NCI-H748 (cell line): ENCODE results near the gene SUN2.
A peak's percentile ranks its signal among the peaks of the same experiment; 100 is the strongest.
"Not testable (repeated sequence)": the region's sequence is repeated elsewhere in the genome, so short reads cannot be mapped to it uniquely, and the experiment has no call there.

Experiments
- DNase-seq: peaks from one replicate; lab custom pipeline; 2025; ENCODE audit not compliant: unreplicated experiment; lab: John Stamatoyannopoulos, UW

Gene SUN2, protein sequence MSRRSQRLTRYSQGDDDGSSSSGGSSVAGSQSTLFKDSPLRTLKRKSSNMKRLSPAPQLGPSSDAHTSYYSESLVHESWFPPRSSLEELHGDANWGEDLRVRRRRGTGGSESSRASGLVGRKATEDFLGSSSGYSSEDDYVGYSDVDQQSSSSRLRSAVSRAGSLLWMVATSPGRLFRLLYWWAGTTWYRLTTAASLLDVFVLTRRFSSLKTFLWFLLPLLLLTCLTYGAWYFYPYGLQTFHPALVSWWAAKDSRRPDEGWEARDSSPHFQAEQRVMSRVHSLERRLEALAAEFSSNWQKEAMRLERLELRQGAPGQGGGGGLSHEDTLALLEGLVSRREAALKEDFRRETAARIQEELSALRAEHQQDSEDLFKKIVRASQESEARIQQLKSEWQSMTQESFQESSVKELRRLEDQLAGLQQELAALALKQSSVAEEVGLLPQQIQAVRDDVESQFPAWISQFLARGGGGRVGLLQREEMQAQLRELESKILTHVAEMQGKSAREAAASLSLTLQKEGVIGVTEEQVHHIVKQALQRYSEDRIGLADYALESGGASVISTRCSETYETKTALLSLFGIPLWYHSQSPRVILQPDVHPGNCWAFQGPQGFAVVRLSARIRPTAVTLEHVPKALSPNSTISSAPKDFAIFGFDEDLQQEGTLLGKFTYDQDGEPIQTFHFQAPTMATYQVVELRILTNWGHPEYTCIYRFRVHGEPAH

DNA sequence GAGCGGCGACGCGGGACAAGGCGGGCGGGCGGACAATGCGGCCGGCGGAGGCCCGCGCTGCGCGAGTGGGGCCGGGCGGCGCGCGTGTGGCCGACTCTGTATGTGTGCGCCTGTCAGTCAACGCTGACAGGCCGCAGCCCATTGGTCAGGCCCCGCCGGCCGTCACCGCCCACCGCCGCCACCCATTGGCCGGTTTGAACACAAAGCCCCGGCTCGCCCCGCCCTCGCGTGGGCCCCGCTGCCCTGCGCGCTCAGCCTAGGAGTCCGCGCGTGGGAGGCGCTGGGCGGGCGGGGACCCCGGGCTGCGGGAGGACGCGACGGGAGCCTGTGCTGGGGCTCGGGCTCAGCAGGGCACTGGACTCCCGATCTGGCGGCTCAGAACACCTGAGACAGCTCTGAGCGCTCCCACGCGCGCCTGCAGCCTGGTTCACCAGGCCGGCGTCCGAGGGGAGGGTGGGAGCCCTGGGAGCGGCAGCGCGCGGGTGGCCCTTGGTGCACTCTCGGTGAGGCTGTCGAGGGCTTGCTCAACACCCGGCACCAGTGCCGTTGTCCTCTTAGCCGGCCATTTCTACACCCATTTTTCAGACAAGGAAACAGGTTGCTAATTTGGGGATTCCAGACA, at the start of gene SUN2:
TSS of gene SUN2 (minus strand) at position 88 of the 622 bp plus-strand sequence. CDS start 3,370 bp downstream, outside the sequence.
- peak; percentile 73 for DNase-seq

DNA sequence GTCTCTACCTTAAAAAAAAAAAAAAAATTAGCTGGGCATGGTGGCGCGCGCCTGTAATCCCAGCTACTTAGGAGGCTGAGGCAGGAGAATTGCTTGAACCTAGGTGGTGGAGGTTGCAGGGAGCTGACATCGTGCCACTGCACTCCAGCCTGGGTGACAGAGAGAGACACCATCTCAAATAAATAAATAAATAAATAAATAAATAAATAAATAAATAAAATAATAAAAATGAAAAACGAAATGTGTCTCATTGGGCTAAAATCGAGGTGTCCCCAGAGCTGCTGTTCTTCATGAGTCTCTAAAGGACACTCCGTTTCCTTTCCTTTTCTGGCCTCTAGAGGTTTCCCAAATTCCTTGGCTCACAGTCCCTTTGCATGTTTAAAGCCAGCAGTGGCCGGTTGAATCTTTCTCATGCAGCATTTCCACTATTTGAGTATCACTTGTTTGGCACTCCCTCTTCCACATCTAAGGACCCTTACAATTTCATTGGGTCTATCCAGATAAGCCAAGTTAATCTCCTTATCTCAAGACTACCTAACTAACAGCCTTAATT, 49.3 kb upstream of the SUN2 start:
- DNase-seq, result not testable (repeated sequence)

DNA sequence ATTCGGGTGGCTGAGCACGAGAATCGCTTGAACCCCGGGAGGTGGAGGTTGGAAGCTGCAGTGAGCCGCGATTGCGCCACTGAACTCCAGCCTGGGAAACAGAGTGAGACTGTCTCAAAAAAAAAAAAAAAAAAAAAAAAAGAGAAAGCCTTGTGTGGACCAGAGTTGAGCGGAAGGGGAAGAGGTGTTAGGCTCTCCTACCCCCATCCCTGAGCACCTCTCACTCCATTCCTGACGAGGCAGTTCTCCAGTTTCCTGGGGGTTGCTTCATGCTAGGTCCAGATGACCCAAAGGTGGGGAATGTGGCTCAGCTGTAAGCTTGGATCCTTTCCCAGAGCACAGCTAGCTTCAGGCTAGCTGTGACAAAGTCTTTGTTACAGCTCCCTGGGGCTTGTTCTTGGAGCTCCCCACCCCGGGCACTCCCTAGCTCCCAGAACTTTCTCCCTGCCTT, 46.9 kb upstream of the SUN2 start:
- DNase-seq, result no peak

DNA sequence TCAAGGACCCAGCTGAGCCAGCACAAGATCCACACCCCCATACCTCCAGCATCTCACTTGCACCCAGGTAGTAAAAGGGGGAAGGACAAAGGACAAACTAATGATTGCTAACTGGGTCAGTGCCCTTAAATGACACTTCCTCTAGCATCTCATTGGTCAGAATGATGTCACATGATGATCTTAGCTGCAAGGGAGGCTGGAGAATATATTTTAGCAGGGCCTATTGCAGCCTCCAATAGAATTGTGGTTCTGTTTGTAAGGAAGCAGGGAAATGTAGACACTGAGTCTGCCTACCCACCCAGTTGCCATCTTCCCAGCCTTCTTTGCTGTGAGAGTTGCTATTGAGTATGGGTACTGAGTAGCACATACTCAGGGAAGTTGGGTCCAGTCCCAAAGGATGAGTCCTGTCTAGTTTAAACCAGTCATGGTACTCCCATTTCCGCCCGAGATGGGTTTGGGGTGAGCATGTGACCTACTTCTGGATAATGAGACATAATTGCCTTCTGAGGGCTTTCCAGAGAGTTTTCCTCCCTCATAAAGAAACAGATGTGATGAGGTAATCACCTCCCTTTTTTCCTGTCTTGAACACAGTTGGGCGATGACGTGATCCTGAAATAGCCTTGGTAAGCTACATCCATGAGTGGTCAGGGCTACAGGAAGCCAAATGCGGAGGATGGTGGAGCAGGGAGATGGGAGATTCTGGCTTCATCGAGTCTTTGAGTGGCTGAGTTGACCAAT, 43.6 kb upstream of the SUN2 start:
- DNase-seq, result peak; percentile 17

DNA sequence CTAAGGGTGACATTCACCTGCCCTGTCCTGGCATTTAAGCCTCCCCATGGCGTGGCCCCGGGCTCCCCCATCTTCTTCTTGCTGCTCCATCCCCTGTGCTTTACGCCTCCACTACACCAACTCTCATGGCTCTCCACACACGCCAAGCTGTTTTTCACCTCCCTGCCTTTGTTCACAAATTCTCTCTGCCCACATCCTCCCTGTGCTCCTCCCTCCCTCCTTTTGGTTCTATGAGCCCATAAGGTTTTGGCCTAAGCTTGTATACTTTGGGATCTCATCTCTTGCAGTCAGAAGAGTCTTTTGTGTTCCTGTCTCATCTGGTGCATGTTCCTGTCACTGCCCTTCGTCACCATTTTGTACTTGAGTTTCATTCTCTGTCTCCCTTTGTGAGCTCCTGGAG, 42.7 kb upstream of the SUN2 start:
- no peak for DNase-seq

DNA sequence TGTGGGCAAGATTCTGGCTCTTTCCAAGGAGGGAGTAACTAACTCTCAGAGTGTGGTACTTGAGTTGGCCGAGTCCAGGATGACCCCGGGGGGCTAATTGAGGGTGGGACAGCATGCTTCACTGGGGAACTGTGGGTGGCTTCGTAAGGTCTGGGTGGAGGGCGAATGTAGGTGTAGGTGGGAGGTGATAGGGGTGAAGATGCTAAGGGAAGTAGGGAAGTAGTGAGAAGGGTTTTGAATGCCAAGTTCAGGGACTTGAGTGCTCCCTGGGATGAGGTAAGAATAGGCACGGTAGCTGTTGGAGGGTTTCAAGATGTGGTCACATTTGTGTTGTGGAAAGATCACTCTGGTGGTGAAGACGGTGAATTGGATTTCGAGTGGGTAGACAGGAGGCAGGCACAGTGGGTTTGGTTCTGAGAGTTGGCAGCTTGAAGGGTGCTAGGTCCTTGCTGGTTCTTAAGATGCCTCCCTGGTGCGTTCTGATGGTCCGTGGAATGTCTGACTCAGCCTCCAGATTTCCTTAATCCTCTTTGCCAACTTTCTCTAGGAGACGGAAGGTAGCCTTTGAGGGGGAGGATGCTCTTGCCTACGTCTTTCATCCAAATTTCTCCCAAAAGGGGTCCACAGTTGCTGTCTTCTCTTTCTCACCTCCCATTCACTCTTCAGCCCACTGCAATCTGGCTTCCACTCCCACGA, 40.6 kb upstream of the SUN2 start:
- DNase-seq, result no peak

DNA sequence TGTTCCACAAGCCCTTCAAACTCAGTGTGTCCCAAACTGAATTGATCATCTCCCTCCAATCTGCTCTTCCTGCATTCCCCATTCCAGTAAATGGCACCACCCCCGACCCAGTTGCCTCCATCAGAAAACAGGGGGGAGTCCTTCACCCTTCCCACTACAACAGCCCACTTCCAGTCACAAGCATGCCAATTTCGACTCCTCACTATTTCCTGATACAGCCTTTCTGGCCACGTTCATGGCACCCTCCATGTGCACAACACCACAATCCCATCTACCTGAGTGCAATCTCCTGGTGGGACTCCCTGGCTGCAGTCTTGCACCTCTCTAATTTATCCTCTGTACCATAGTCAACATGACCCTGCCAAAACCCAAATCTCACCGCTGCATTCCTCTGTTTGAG, 39.8 kb upstream of the SUN2 start:
- no peak for DNase-seq

DNA sequence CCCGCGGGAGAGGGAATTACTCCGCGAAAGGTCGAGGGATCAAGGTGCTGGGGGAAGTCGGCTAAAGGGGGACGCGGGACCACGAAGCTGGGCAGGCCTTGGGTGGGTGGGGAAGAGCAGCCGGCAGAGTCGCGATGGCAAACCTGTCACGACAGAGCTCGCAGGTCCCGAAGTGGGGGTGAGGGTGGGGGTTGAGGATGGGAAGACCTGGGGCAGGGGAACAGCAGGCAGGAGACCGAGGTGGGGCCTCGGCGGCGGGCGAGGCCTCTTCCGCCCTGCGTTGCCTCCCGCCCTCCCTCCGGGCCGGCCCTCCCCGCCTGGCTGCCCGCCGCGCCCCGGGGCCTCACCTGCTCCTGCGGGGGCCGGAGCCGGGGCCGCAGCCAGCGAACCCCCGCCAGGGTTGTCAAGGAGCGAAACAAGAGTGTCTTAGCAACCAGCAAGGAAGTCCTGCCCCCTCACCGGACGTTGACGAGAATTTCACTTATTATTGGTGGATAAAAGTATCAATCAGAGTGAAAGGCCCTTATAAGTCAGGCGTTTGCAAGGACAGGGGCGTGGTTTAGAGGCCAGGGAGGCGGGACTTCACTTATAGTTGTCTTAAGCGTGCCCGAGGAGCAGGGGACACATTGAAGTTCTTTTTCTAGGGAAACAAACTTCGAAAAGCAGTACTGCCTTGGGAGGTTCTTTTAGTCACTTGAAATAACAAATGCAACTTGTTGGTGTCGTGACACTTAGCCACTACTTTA, 38.1 kb upstream of the SUN2 start, which contains the start of gene DNAL4:
TSS of gene DNAL4 (minus strand) at position 423 of the 746 bp plus-strand sequence. CDS start 11,412 bp downstream, outside the sequence.
- DNase-seq, result peak; percentile 96

DNA sequence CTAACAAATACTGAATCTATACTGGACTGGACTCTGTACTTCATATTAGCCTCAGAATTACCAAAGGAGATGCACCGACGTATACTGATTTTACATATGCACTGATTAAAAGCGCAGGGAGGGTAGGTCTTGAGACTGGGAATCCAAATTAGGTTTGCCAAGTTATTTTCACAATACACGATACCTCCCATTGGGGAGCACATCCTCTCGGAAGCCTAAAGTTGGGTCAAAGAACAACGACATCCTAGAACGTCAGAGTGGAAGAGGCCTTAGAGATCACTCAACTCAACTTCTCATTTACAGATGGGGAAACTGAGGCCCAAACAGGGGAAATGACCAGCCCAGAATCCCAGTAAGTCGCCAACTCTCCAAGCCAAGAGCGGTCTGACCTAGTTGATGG, 37.5 kb upstream of the SUN2 start:
- no peak for DNase-seq

DNA sequence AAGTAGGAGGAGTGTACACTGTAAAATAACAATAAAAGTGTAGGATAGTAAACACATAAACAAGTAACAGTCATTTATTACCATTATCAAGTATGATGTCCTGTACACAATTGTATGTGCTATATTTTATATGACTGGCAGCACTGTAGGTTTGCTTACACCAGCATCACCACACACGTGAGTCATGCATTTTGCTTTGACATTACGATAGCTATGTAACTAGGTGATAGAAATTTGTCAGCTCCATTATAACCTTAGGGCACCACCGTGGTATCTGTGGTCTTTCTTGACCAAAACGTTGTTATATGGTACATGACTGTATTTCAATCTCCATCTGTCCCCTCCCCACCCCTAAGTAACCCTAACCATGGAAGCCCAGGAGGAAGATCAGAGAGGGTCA, 37.0 kb upstream of the SUN2 start:
- DNase-seq, result no peak

DNA sequence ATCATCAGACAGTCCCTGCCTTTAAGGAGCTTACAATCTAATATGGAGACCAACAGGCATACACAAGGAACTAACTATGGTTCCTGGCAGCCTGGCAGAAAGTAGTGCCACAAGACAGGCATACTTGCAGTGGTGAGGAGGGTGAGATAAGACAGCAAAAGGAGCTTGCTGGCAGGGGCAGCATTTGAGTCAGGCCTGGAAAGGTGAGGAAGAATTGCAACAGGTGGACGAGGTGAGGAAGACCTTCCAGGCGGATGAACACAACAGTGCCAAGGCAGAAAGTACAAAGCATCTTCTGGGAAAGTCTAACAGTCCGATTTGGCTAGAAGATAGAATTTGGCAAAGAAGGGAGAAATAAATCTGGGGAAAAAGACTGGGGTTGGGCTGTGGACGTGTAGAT, 33.8 kb upstream of the SUN2 start:
- no peak for DNase-seq

DNA sequence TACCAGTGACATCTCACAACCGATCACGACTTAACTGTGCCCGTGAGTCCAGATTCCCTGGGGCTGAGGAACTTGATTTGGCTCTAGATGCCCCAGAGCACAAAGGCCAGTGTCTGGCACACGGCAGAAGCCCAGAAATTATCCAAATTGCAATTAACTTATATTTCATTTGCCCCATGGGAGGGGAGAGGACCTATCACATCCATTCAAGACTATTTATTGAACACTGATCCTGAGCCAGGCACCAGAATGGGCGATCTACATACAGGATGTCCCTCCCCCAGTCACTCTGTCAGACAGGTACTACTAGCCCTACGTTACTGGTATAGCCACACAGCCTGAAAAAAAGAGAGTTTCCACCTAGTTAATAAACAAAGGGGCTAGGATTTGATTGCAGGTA, 33.0 kb upstream of the SUN2 start:
- no peak for DNase-seq

DNA sequence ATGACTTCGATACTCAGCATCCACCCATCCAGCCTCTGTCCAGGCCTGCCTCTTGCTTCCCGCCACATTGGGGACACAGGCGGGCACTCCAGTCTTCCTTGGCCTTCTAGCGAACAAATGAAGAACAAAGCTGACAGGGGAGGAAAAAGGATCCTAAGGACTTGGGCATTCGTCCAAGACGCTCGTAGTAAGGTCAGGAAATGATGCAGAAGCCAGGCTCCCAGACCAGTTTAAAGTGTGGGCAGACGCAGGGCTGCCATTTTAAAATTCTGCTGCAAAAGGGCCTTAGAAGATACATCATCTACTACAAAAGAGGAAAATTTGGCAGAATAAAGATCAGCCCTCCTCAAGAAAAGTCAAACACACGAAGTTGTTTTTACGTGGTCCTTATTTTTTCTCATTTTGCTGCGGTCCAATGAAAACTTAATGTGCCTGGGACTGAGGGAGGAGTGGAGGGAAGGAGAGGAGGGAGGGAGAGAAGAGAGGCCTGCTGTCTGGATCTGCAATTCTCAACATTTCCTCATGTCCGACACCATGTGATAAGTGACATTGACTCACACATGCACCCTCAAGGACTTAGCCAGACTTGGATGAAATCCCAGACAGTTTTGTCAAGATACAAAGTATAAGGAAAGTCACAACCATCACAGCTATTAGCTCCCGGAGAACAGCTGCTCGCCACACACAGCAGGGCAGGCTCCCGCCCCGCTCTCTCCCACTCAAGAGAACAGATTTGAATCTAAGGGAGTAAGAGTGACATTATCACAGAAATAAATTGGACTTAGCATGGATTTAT, 32.4 kb upstream of the SUN2 start:
- DNase-seq, result no peak

DNA sequence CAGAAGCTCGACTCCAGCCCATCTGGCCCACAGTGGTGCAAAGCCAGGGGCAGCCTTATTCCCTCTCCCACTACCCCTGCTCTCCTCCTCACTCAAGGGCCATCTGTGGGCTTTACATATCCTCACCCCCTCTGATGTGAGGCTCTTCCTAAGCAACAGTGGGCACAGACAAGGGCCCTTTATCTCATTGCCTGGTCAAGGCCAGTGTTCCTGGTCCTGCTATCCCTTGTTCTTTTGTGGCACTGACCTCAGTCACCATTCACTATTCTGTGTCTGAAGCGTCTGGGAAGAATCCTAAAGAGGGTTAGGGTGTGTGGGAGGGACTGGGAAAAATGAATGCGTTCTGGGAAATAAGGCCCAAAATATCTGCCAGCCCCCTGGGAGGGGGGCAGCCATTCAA, 30.8 kb upstream of the SUN2 start:
- DNase-seq, result no peak

DNA sequence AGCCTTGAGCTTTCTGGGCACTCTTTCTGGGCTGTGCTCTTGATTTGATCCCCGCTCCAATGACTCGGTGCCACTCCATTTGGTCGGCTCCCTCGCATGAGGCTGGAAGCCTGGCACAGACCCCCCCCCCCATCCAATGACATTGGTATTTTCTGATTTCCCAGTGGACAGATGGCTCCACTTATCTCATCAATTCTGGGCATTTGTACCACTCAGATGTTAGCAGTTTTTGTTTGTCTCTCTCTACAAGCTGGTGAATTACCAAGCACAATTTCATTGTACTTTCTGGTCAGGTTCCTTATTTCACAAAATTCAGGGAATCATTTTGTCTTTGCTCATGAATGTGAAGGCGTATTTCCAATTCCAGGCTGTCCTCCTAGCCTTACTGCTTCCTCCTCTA, 29.1 kb upstream of the SUN2 start:
- DNase-seq, result no peak

DNA sequence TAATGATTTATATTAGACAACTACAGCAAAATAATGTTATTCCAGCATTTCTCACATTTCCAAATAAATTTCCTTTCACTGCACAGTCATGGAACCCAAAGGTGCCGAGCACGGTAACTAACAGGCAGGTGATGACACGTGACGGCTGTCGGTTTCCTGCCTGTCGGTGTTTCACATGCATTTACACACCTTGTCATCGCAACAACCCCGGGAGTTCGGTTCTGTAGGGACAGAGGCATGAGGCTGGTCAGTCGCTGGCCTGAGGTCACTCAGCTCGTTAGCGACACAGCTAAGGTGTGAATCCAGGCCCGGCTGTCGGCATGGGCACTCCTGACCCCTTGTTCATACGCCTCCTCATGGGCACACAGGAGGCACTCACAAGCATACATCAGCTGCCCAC, 28.2 kb upstream of the SUN2 start:
- DNase-seq, result no peak

DNA sequence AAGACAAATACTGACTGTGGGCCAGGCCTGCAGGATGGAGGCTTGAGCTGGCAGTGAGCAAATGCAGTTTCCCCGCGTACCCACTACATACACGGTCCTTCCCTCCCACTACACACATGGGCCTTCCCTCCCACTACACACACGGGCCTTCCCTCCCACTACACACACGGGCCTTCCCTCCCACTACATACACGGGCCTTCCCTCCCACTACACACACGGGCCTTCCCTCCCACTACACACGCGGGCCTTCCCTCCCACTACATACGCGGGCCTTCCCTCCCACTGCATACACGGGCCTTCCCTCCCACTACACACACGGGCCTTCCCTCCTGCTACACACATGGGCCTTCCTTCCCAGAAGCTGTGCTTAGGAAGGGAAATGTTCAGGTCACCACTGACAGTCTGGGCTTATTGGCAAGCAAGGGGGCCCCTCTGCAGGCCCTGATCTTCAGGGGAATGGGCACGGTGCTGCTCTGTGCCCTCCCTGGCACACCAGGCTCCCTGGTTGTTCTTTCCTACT, 27.4 kb upstream of the SUN2 start:
- DNase-seq, result no peak

DNA sequence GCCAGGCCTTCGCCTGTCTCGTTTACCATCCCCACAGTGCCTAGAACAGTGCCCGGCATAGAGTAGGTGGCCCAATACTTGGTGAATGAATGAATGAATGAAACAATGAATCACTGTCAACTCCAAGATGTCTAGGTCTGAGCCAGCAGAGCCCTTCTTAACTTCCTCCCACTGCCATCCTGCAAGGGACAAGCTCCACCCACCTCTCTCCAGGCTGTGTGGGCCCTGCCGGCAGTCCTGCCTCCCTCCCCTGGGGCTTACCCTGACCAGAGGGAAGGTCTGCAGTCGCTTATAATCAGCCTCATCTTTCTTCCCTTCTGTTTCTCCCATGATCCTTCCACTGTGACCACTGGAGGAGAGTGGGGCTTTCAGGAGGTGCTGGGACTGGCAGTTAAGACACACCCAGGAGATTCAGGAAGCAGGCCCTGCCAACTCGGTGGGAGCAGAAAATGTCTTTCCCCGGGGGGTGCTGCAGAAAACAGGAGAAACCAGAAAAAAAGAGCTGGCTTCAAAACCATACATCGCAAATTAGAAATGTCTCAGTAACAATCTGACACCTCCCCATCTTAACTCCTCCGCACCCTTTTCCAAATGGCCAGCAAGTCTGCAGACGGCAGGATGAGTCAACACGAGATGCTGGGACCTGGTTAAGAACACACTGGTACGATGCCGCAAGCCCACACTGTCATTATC, 26.8 kb upstream of the SUN2 start:
- no peak for DNase-seq
